Psoas muscle (tissue), 8 donors: ENCODE data around the gene CTBP2. TPM values are rescaled to one million over a fixed set of nuclear protein-coding genes. Genes with fewer than 3 reads are reported as not detected.
A peak's percentile ranks its signal among the peaks of the same experiment; 100 is the strongest.

ENCODE experiments used
- ATAC-seq, 4 donors: fragments of 200-7000 bp; cut with Tn5 transposase; one replicate each; pipeline ENCODE4 v1.9.1; 2020; ENCODE audit warnings: moderate library complexity in 3 of 4, mild to moderate bottlenecking in 2 of 4
- DNase-seq, 2 donors: peaks; one replicate each; pipeline ENCODE4 v3.0.0-alpha.2; 2020
- H3K27ac ChIP-seq: fragments of 200-600 bp; one replicate; pipeline ENCODE4 v1.8.0; 2022
- H3K27me3 ChIP-seq, 3 donors: fragments of 200-600 bp in 1 of 3; one replicate each; pipeline versions ENCODE4 v1.6.1 to v1.8.0; 2013 to 2022; ENCODE audit warnings: low read length in 2 of 3, mild to moderate bottlenecking in 2 of 3, moderate library complexity in 1 of 3; ENCODE audit not compliant: insufficient read depth in 3 of 3
- H3K36me3 ChIP-seq, 2 donors: fragments of 200-600 bp in 1 of 2; one replicate each; pipeline versions ENCODE4 v1.6.1 to v1.8.0; 2013 to 2022; ENCODE audit warnings: low read depth in 1 of 2, mild to moderate bottlenecking in 1 of 2, moderate library complexity in 1 of 2; ENCODE audit not compliant: insufficient read depth in 1 of 2
- H3K4me1 ChIP-seq: fragments of 200-600 bp; one replicate; pipeline ENCODE4 v1.8.0; 2022
- H3K4me3 ChIP-seq: fragments of 200-600 bp; one replicate; pipeline ENCODE4 v1.8.0; 2022; ENCODE audit warnings: mild to moderate bottlenecking
- H3K9me3 ChIP-seq: fragments of 200-600 bp; one replicate; pipeline ENCODE4 v1.8.0; 2022
- WGBS, 3 donors: extraction: QIAGEN DNeasy Blood & Tissue Kit; methylation state at CpG; one replicate each; pipeline versions ENCODE4 v1.1.6 to v1.1.7; 2013; 5-methylcytosine and 5-hydroxymethylcytosine counted together
- intact Hi-C, 2 donors: fragments of 100-400 bp; cut with DNase I; formaldehyde crosslinking; loops; one replicate each; pipeline versions ENCODE4 v1.11.0 to v1.14.2; 2022
- polyA plus RNA-seq, 3 donors: library from polyadenylated mRNA; stranded (reverse); fragments of 200-250 nt; gene quantifications; one replicate each; pipeline ENCODE4 v1.2.3, GENCODE V29; 2013
- total RNA-seq, 4 donors: library from RNA; stranded (reverse); fragmentation: NEBNext Ultra II Directional in 2 of 4; extraction: Animal tissue kit (Norgen Biotek cat#: 25700) in 2 of 4; gene quantifications; one replicate each; pipeline versions ENCODE4 v1.2.1 to v1.2.4, GENCODE V29; 2021 to 2023
- TF ChIP-seq, protein P1 (sequence below): fragments of 200-600 bp; IDR thresholded peaks from one replicate; pipeline ENCODE4 v1.8.0; 2022; ENCODE audit warnings: antibody characterized with exemption
- donor health status: healthy with polysubstance abuse.
- donor health status: DM: no; HTN: no; CAD: no; lungs with moderate emphysema.
- donor health status: Bipolar disorder and iron deficiency.
- donor health status: healthy.
- donor health status: DM: yes; HTN: yes; CAD: no.
- donor health status: DM: no; HTN: no; CAD: no.
- donor health status: DM: no; HTN: no; CAD: no.
- donor health status: DM: yes; HTN: yes; CAD: no.

CTBP2 gene
- total and polyA plus RNA-seq, 7 donors = 14.7 to 49.8 (median 33.0) TPM

DNA sequence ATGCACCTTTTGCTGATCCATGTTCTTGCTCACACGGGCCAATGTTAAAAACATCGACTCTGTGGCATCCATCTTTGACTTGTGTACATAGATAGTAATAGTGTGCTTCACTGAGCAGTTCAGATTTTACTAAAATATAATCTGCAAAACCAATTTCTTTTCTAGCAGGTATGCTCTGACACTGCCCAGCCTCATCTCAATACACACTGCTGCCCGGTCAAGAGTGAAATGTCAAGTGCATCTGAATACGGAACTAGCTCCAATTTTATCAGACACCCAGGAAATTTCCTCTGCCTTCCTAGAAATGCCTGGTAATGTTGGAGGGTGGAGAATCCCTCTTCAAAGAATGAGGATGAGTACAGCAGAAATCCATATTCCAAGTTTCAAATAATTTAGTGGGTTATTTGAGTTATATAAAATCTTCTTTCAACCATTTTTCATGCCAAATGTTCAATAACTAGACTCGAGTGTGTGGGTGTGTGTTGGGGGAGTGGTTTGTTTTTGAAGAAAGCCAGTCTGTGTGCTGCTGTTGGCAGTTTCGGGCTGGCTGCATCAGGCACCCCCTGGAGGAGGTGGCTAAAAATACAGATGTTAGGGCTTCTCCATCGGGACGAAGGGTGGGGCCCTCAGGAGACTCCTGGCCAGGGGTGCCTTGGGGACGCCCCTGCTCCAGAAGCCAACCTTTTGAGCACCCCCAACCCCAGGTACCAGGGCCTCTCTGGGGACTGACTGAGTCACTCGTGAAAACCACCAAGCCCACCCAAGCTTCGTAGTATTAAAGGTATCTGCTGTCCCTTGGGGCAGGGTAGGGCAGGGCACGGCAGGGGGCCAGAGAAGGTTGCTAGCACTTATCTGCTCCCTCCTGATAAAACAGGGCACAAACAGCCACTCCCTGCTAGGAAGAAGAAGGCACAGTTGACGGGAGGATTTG lies 15.4 kb downstream of the CTBP2 start:
- Histone ChIP-seq H3K27ac (no peak overlapping the region), H3K4me1 (peaks cover 94% of the 10 kb centered on the region), H3K27me3 (no peaks in the 10 kb centered on the region), H3K4me3 (no peak overlapping the region), H3K36me3 (no peaks in the 10 kb centered on the region), H3K9me3 (no peaks in the 10 kb centered on the region)
- WGBS, 3 donors = 40 to 48% (median 41%) methylated on average over 13 of the region's 13 CpGs
- intact Hi-C loops = loop anchor here in 1 of 2 donors (10.0 kb wide), 1 partner anchor 230 kb away; no protein-coding TSS in a partner anchor
- TF ChIP-seq, protein P1, sequence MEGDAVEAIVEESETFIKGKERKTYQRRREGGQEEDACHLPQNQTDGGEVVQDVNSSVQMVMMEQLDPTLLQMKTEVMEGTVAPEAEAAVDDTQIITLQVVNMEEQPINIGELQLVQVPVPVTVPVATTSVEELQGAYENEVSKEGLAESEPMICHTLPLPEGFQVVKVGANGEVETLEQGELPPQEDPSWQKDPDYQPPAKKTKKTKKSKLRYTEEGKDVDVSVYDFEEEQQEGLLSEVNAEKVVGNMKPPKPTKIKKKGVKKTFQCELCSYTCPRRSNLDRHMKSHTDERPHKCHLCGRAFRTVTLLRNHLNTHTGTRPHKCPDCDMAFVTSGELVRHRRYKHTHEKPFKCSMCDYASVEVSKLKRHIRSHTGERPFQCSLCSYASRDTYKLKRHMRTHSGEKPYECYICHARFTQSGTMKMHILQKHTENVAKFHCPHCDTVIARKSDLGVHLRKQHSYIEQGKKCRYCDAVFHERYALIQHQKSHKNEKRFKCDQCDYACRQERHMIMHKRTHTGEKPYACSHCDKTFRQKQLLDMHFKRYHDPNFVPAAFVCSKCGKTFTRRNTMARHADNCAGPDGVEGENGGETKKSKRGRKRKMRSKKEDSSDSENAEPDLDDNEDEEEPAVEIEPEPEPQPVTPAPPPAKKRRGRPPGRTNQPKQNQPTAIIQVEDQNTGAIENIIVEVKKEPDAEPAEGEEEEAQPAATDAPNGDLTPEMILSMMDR = peak; percentile 22
- no peak for DNase-seq
- ATAC-seq = peak in 1 of 4 donors; percentile 26

DNA sequence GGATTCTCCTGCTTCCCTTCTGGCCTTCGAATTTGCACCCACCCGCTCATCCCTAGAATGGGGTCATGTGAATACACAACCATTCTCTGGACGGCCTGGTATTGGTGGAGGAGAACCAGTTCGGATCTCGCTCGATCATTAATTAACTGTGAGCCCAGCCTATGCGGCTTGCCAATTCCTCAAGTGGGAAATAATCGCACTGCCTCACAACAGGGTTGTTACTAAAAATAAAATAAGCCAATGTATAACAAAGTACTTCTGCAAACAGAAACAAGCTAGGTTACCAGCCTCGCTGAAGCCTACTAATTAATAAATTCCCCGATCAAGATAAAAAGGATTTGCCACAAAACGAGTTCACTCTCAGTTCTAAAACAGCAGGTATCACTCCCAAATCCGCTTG lies 16.2 kb downstream of the CTBP2 start:
- no peak overlapping the region for H3K4me3 ChIP-seq
- ATAC-seq = no peak
- peak overlapping the region; percentile 12 for H3K27ac ChIP-seq
- peaks cover 86% of the 10 kb centered on the region for H3K4me1 ChIP-seq
- 41 to 61% (median 45%) methylated on average over 12 of the region's 12 CpGs for WGBS, 3 donors
- H3K27me3 ChIP-seq = no peaks in the 10 kb centered on the region
- TF ChIP-seq, protein P1 = no peak
- no peaks in the 10 kb centered on the region for H3K36me3 ChIP-seq
- DNase-seq = no peak
- intact Hi-C loops = loop anchor here in 1 of 2 donors (10.0 kb wide), 1 partner anchor 229 kb away; no protein-coding TSS in a partner anchor
- no peaks in the 10 kb centered on the region for H3K9me3 ChIP-seq

DNA sequence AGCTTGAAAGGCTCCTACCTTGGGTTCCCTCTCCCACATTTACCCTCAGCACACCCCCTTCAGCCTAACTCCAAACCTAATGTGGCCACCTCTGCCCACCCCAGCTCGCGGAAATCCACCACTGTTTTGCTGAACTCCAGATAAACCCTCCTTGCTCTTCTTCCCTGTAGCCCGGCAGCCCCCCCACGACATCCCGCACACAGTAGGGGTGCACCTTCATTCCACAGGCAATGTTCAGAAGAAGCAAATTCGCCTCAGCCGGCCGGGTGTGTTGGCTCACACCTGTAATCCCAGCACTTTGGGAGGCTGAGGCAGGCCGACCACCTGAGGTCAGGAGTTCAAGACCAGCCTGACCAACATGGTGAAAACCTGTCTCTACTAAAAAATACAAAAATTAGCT lies 17.4 kb downstream of the CTBP2 start:
- DNase-seq (no peak), ATAC-seq (no peak)
- TF ChIP-seq, protein P1 = no peak
- intact Hi-C loops = loop anchor here in 1 of 2 donors (10.0 kb wide), 1 partner anchor 228 kb away; no protein-coding TSS in a partner anchor
- Histone ChIP-seq H3K36me3 (no peaks in the 10 kb centered on the region), H3K27ac (no peak overlapping the region), H3K4me1 (peaks cover 85% of the 10 kb centered on the region), H3K9me3 (no peaks in the 10 kb centered on the region), H3K4me3 (no peak overlapping the region), H3K27me3 (no peaks in the 10 kb centered on the region)
- WGBS, 3 donors = 88 to 92% (median 89%) methylated on average over 9 of the region's 9 CpGs

DNA sequence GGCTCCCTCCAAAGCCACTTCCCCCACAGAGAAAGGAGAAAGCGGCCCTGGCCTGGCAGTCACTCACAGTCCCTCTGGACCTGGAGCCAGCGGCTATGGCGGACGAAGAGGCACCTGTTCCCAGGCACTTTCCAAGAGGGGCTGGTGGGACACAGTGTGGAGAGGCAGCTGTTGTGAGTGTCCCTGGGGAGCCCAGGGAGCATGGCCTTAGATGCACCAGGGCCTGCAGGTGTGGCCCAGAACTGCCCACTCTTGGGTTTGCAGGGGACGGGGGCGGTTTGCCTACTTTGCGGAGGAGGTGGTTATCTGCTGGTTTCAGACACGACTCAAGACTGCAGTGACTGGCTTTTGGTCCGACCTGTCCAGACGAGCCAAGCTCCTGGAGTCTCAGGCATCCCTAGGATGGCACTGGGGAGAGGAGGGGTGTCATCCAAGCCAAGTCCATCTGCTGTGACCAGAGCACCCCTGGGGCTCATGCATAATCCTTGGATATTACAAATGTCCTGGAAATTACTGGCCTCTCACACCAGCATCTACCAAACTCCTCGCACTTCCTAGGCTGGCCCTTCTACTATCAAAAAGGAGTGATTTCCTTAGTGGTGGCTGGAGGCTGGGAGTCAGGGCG lies 18.4 kb downstream of the CTBP2 start:
- Histone ChIP-seq H3K9me3 (no peaks in the 10 kb centered on the region), H3K4me3 (no peak overlapping the region), H3K36me3 (no peaks in the 10 kb centered on the region), H3K4me1 (peaks cover 85% of the 10 kb centered on the region), H3K27ac (peak overlapping the region; percentile 69), H3K27me3 (no peaks in the 10 kb centered on the region)
- TF ChIP-seq, protein P1 = no peak
- no peak for DNase-seq
- peak; percentile 61 to 73 (median 65) for ATAC-seq
- 34 to 49% (median 36%) methylated on average over 12 of the region's 12 CpGs for WGBS, 3 donors
- intact Hi-C loops = loop anchor here in 1 of 2 donors (10.0 kb wide), 1 partner anchor 227 kb away; no protein-coding TSS in a partner anchor
